ENCODE data around the gene SCO1. TPM values are rescaled to one million over a fixed set of nuclear protein-coding genes. Genes with fewer than 3 reads are reported as not detected.
"Not testable (repeated sequence)": the region's sequence is repeated elsewhere in the genome, so short reads cannot be mapped to it uniquely, and the experiment has no call there.

The SCO1 gene
- polyA plus RNA-seq, 2 donors = 4.9 to 14.3 TPM

- Histone ChIP-seq H3K4me3 (ENCODE audit: low read depth in 1 of 2, low read length in 2 of 2) (no peak overlapping the region), H3K27me3 (ENCODE audit: control insufficient read depth in 1 of 2, insufficient read depth in 2 of 2, low read length in 2 of 2) (no peaks in the 10 kb centered on the region), H3K27ac (ENCODE audit: low read depth in 2 of 2, low read length in 1 of 2) (peak overlapping the region; percentile 41 to 44), H3K4me1 (ENCODE audit: control insufficient read depth in 2 of 2, insufficient read depth in 2 of 2, low read length in 1 of 2) (no peaks in the 10 kb centered on the region), H3K9me3 (ENCODE audit: control insufficient read depth in 2 of 2, insufficient read depth in 1 of 2, low read depth in 1 of 2, low read length in 1 of 2) (no peaks in the 10 kb centered on the region), H3K36me3 (ENCODE audit: control insufficient read depth in 2 of 2, insufficient read depth in 2 of 2, low read length in 1 of 2) (no peaks in the 10 kb centered on the region)
- 72 to 76% methylated on average over 3 of the region's 3 CpGs for WGBS, 2 donors
Observed at GRCh38 chr17:10737736-10738135, 40.4 kb upstream of the SCO1 start.

GRCh38 chr17:10737168-10737622 lies 39.9 kb upstream of the SCO1 start:
- Histone ChIP-seq H3K27me3 (ENCODE audit: control insufficient read depth in 1 of 2, insufficient read depth in 2 of 2, low read length in 2 of 2) (no peaks in the 10 kb centered on the region), H3K4me3 (ENCODE audit: low read depth in 1 of 2, low read length in 2 of 2) (no peak overlapping the region), H3K9me3 (ENCODE audit: control insufficient read depth in 2 of 2, insufficient read depth in 1 of 2, low read depth in 1 of 2, low read length in 1 of 2) (no peaks in the 10 kb centered on the region), H3K27ac (ENCODE audit: low read depth in 2 of 2, low read length in 1 of 2) (peak overlapping the region in 1 of 2 donors; percentile 41), H3K36me3 (ENCODE audit: control insufficient read depth in 2 of 2, insufficient read depth in 2 of 2, low read length in 1 of 2) (no peaks in the 10 kb centered on the region), H3K4me1 (ENCODE audit: control insufficient read depth in 2 of 2, insufficient read depth in 2 of 2, low read length in 1 of 2) (no peaks in the 10 kb centered on the region)
- 7 to 14% methylated on average over 6 of the region's 6 CpGs for WGBS, 2 donors

GRCh38 chr17:10735821-10736220 lies 38.5 kb upstream of the SCO1 start:
- H3K27me3 ChIP-seq (ENCODE audit: control insufficient read depth in 1 of 2, insufficient read depth in 2 of 2, low read length in 2 of 2) = no peaks in the 10 kb centered on the region
- H3K9me3 ChIP-seq (ENCODE audit: control insufficient read depth in 2 of 2, insufficient read depth in 1 of 2, low read depth in 1 of 2, low read length in 1 of 2) = no peaks in the 10 kb centered on the region
- 93 to 94% methylated on average over 4 of the region's 4 CpGs for WGBS, 2 donors
- H3K27ac ChIP-seq (ENCODE audit: low read depth in 2 of 2, low read length in 1 of 2) = no peak overlapping the region
- H3K4me1 ChIP-seq (ENCODE audit: control insufficient read depth in 2 of 2, insufficient read depth in 2 of 2, low read length in 1 of 2) = no peaks in the 10 kb centered on the region
- H3K4me3 ChIP-seq (ENCODE audit: low read depth in 1 of 2, low read length in 2 of 2) = no peak overlapping the region
- H3K36me3 ChIP-seq (ENCODE audit: control insufficient read depth in 2 of 2, insufficient read depth in 2 of 2, low read length in 1 of 2) = no peaks in the 10 kb centered on the region

- Histone ChIP-seq H3K27me3 (ENCODE audit: control insufficient read depth in 1 of 2, insufficient read depth in 2 of 2, low read length in 2 of 2) (no peaks in the 10 kb centered on the region), H3K27ac (ENCODE audit: low read depth in 2 of 2, low read length in 1 of 2) (no peak overlapping the region), H3K4me3 (ENCODE audit: low read depth in 1 of 2, low read length in 2 of 2) (no peak overlapping the region), H3K4me1 (ENCODE audit: control insufficient read depth in 2 of 2, insufficient read depth in 2 of 2, low read length in 1 of 2) (no peaks in the 10 kb centered on the region), H3K36me3 (ENCODE audit: control insufficient read depth in 2 of 2, insufficient read depth in 2 of 2, low read length in 1 of 2) (no peaks in the 10 kb centered on the region), H3K9me3 (ENCODE audit: control insufficient read depth in 2 of 2, insufficient read depth in 1 of 2, low read depth in 1 of 2, low read length in 1 of 2) (no peaks in the 10 kb centered on the region)
- WGBS, 2 donors = 71 to 75% methylated on average over 2 of the region's 2 CpGs
Observed at GRCh38 chr17:10735251-10735650, 37.9 kb upstream of the SCO1 start.

GRCh38 chr17:10733666-10734065 lies 36.3 kb upstream of the SCO1 start:
- Histone ChIP-seq H3K4me1 (ENCODE audit: control insufficient read depth in 2 of 2, insufficient read depth in 2 of 2, low read length in 1 of 2) (no peaks in the 10 kb centered on the region), H3K36me3 (ENCODE audit: control insufficient read depth in 2 of 2, insufficient read depth in 2 of 2, low read length in 1 of 2) (no peaks in the 10 kb centered on the region), H3K27me3 (ENCODE audit: control insufficient read depth in 1 of 2, insufficient read depth in 2 of 2, low read length in 2 of 2) (no peaks in the 10 kb centered on the region), H3K27ac (ENCODE audit: low read depth in 2 of 2, low read length in 1 of 2) (no peak overlapping the region), H3K9me3 (ENCODE audit: control insufficient read depth in 2 of 2, insufficient read depth in 1 of 2, low read depth in 1 of 2, low read length in 1 of 2) (no peaks in the 10 kb centered on the region), H3K4me3 (ENCODE audit: low read depth in 1 of 2, low read length in 2 of 2) (no peak overlapping the region)
- WGBS, 2 donors = 76 to 91% methylated on average over 3 of the region's 3 CpGs

- H3K9me3 ChIP-seq (ENCODE audit: control insufficient read depth in 2 of 2, insufficient read depth in 1 of 2, low read depth in 1 of 2, low read length in 1 of 2); H3K27ac ChIP-seq (ENCODE audit: low read depth in 2 of 2, low read length in 1 of 2); H3K4me3 ChIP-seq (ENCODE audit: low read depth in 1 of 2, low read length in 2 of 2); H3K27me3 ChIP-seq (ENCODE audit: control insufficient read depth in 1 of 2, insufficient read depth in 2 of 2, low read length in 2 of 2); H3K36me3 ChIP-seq (ENCODE audit: control insufficient read depth in 2 of 2, insufficient read depth in 2 of 2, low read length in 1 of 2); H3K4me1 ChIP-seq (ENCODE audit: control insufficient read depth in 2 of 2, insufficient read depth in 2 of 2, low read length in 1 of 2): not testable (repeated sequence)
- WGBS, 2 donors = 83 to 87% methylated on average over 6 of the region's 6 CpGs
Observed at GRCh38 chr17:10732121-10732520, 34.8 kb upstream of the SCO1 start.

- Histone ChIP-seq H3K27me3 (ENCODE audit: control insufficient read depth in 1 of 2, insufficient read depth in 2 of 2, low read length in 2 of 2) (no peaks in the 10 kb centered on the region), H3K4me1 (ENCODE audit: control insufficient read depth in 2 of 2, insufficient read depth in 2 of 2, low read length in 1 of 2) (no peaks in the 10 kb centered on the region), H3K36me3 (ENCODE audit: control insufficient read depth in 2 of 2, insufficient read depth in 2 of 2, low read length in 1 of 2) (peaks cover 0 to 3% of the 10 kb centered on the region in 2 donors), H3K9me3 (ENCODE audit: control insufficient read depth in 2 of 2, insufficient read depth in 1 of 2, low read depth in 1 of 2, low read length in 1 of 2) (no peaks in the 10 kb centered on the region), H3K27ac (ENCODE audit: low read depth in 2 of 2, low read length in 1 of 2) (no peak overlapping the region), H3K4me3 (ENCODE audit: low read depth in 1 of 2, low read length in 2 of 2) (no peak overlapping the region)
- WGBS, 2 donors = 92 to 93% methylated on average over 6 of the region's 6 CpGs
Observed at GRCh38 chr17:10731408-10731879, 34.1 kb upstream of the SCO1 start.

GRCh38 chr17:10730247-10730646 lies 32.9 kb upstream of the SCO1 start:
- H3K4me1 ChIP-seq (ENCODE audit: control insufficient read depth in 2 of 2, insufficient read depth in 2 of 2, low read length in 1 of 2); H3K27me3 ChIP-seq (ENCODE audit: control insufficient read depth in 1 of 2, insufficient read depth in 2 of 2, low read length in 2 of 2); H3K9me3 ChIP-seq (ENCODE audit: control insufficient read depth in 2 of 2, insufficient read depth in 1 of 2, low read depth in 1 of 2, low read length in 1 of 2); H3K36me3 ChIP-seq (ENCODE audit: control insufficient read depth in 2 of 2, insufficient read depth in 2 of 2, low read length in 1 of 2): not testable (repeated sequence)
- peak overlapping the region; percentile 88 to 99 for H3K27ac ChIP-seq (ENCODE audit: low read depth in 2 of 2, low read length in 1 of 2)
- H3K4me3 ChIP-seq (ENCODE audit: low read depth in 1 of 2, low read length in 2 of 2) = peak overlapping the region; percentile 73 to 74
- WGBS, 2 donors = 11 to 15% methylated on average over 15 of the region's 15 CpGs

GRCh38 chr17:10729334-10730193 lies 32.2 kb upstream of the SCO1 start, which contains the start of gene TMEM220:
Gene TMEM220, minus strand, starts transcription at chr17:10730023. Its CDS starts 172 bp downstream, at chr17:10729851.
- no peaks in the 10 kb centered on the region for H3K4me1 ChIP-seq (ENCODE audit: control insufficient read depth in 2 of 2, insufficient read depth in 2 of 2, low read length in 1 of 2)
- WGBS, 2 donors = 2 to 3% methylated on average over 79 of the region's 79 CpGs
- H3K27ac ChIP-seq (ENCODE audit: low read depth in 2 of 2, low read length in 1 of 2) = peak within 1 kb of the TSS; percentile 88 to 99

More at GRCh38 chr17:10729334-10730193, 32.2 kb upstream of the SCO1 start, which contains the start of gene TMEM220:
- Histone ChIP-seq H3K36me3 (ENCODE audit: control insufficient read depth in 2 of 2, insufficient read depth in 2 of 2, low read length in 1 of 2) (peaks cover 0 to 3% of the 10 kb centered on the region in 2 donors), H3K9me3 (ENCODE audit: control insufficient read depth in 2 of 2, insufficient read depth in 1 of 2, low read depth in 1 of 2, low read length in 1 of 2) (no peaks in the 10 kb centered on the region), H3K4me3 (ENCODE audit: low read depth in 1 of 2, low read length in 2 of 2) (peak within 1 kb of the TSS; percentile 73 to 74), H3K27me3 (ENCODE audit: control insufficient read depth in 1 of 2, insufficient read depth in 2 of 2, low read length in 2 of 2) (no peaks in the 10 kb centered on the region)
